ENCODE results near the gene NDP.
A peak's percentile ranks its signal among the peaks of the same experiment; 100 is the strongest.

NDP gene

GRCh38 chrX:43971966-43972961 is 926 bp downstream of the NDP start:
- H3K9me3 ChIP-seq (ENCODE audit: control insufficient read depth in 2 of 2, low read length in 2 of 2) = no peaks in the 10 kb centered on the region
- H3K4me1 ChIP-seq (ENCODE audit: control insufficient read depth, insufficient read depth, low read length) = peaks cover 8% of the 10 kb centered on the region
- peak overlapping the region; percentile 68 to 71 for H3K4me3 ChIP-seq (ENCODE audit: low read length in 2 of 2)
- H3K27ac ChIP-seq (ENCODE audit: low read length) = no peak overlapping the region
- no peaks in the 10 kb centered on the region for H3K36me3 ChIP-seq (ENCODE audit: control insufficient read depth in 2 of 2, insufficient read depth in 2 of 2, low read length in 2 of 2)
- peaks cover 0 to 43% of the 10 kb centered on the region in 2 donors for H3K27me3 ChIP-seq (ENCODE audit: control insufficient read depth in 1 of 2, insufficient read depth in 2 of 2, low read length in 2 of 2)
- no peak overlapping the region for H3K9ac ChIP-seq (ENCODE audit: low read length in 2 of 2)

- Histone ChIP-seq H3K27me3 (ENCODE audit: control insufficient read depth in 1 of 2, insufficient read depth in 2 of 2, low read length in 2 of 2) (peaks cover 0 to 43% of the 10 kb centered on the region in 2 donors), H3K4me3 (ENCODE audit: low read length in 2 of 2) (no peak overlapping the region), H3K27ac (ENCODE audit: low read length) (no peak overlapping the region), H3K9ac (ENCODE audit: low read length in 2 of 2) (no peak overlapping the region), H3K36me3 (ENCODE audit: control insufficient read depth in 2 of 2, insufficient read depth in 2 of 2, low read length in 2 of 2) (no peaks in the 10 kb centered on the region), H3K4me1 (ENCODE audit: control insufficient read depth, insufficient read depth, low read length) (peaks cover 8% of the 10 kb centered on the region), H3K9me3 (ENCODE audit: control insufficient read depth in 2 of 2, low read length in 2 of 2) (no peaks in the 10 kb centered on the region)
These were observed 2.7 kb downstream of the NDP start for GRCh38 chrX:43970528-43970927.

- Histone ChIP-seq H3K36me3 (ENCODE audit: control insufficient read depth in 2 of 2, insufficient read depth in 2 of 2, low read length in 2 of 2) (no peaks in the 10 kb centered on the region), H3K27me3 (ENCODE audit: control insufficient read depth in 1 of 2, insufficient read depth in 2 of 2, low read length in 2 of 2) (peaks cover 0 to 41% of the 10 kb centered on the region in 2 donors), H3K9ac (ENCODE audit: low read length in 2 of 2) (no peak overlapping the region), H3K4me3 (ENCODE audit: low read length in 2 of 2) (no peak overlapping the region), H3K4me1 (ENCODE audit: control insufficient read depth, insufficient read depth, low read length) (peaks cover 8% of the 10 kb centered on the region), H3K9me3 (ENCODE audit: control insufficient read depth in 2 of 2, low read length in 2 of 2) (no peaks in the 10 kb centered on the region), H3K27ac (ENCODE audit: low read length) (no peak overlapping the region)
These were observed 3.4 kb downstream of the NDP start for GRCh38 chrX:43969504-43970501.

GRCh38 chrX:43968359-43968781 is 4.8 kb downstream of the NDP start:
- Histone ChIP-seq H3K27ac (ENCODE audit: low read length) (no peak overlapping the region), H3K4me3 (ENCODE audit: low read length in 2 of 2) (no peak overlapping the region), H3K4me1 (ENCODE audit: control insufficient read depth, insufficient read depth, low read length) (peaks cover 6% of the 10 kb centered on the region), H3K27me3 (ENCODE audit: control insufficient read depth in 1 of 2, insufficient read depth in 2 of 2, low read length in 2 of 2) (peaks cover 0 to 39% of the 10 kb centered on the region in 2 donors), H3K36me3 (ENCODE audit: control insufficient read depth in 2 of 2, insufficient read depth in 2 of 2, low read length in 2 of 2) (no peaks in the 10 kb centered on the region), H3K9me3 (ENCODE audit: control insufficient read depth in 2 of 2, low read length in 2 of 2) (no peaks in the 10 kb centered on the region), H3K9ac (ENCODE audit: low read length in 2 of 2) (no peak overlapping the region)

GRCh38 chrX:43964936-43965335 is 8.3 kb downstream of the NDP start:
- Histone ChIP-seq H3K4me1 (ENCODE audit: control insufficient read depth, insufficient read depth, low read length) (no peaks in the 10 kb centered on the region), H3K9me3 (ENCODE audit: control insufficient read depth in 2 of 2, low read length in 2 of 2) (no peaks in the 10 kb centered on the region), H3K27ac (ENCODE audit: low read length) (no peak overlapping the region), H3K4me3 (ENCODE audit: low read length in 2 of 2) (no peak overlapping the region), H3K36me3 (ENCODE audit: control insufficient read depth in 2 of 2, insufficient read depth in 2 of 2, low read length in 2 of 2) (no peaks in the 10 kb centered on the region), H3K27me3 (ENCODE audit: control insufficient read depth in 1 of 2, insufficient read depth in 2 of 2, low read length in 2 of 2) (peaks cover 0 to 19% of the 10 kb centered on the region in 2 donors), H3K9ac (ENCODE audit: low read length in 2 of 2) (no peak overlapping the region)

- H3K27ac ChIP-seq (ENCODE audit: low read length) = no peak overlapping the region
- H3K4me1 ChIP-seq (ENCODE audit: control insufficient read depth, insufficient read depth, low read length) = no peaks in the 10 kb centered on the region
- H3K9me3 ChIP-seq (ENCODE audit: control insufficient read depth in 2 of 2, low read length in 2 of 2) = no peaks in the 10 kb centered on the region
- no peaks in the 10 kb centered on the region for H3K36me3 ChIP-seq (ENCODE audit: control insufficient read depth in 2 of 2, insufficient read depth in 2 of 2, low read length in 2 of 2)
- no peak overlapping the region for H3K4me3 ChIP-seq (ENCODE audit: low read length in 2 of 2)
- no peak overlapping the region for H3K9ac ChIP-seq (ENCODE audit: low read length in 2 of 2)
- H3K27me3 ChIP-seq (ENCODE audit: control insufficient read depth in 1 of 2, insufficient read depth in 2 of 2, low read length in 2 of 2) = peaks cover 0 to 21% of the 10 kb centered on the region in 2 donors
These were observed 9.5 kb downstream of the NDP start for GRCh38 chrX:43963726-43964125.

GRCh38 chrX:43962636-43963035 is 10.6 kb downstream of the NDP start:
- no peaks in the 10 kb centered on the region for H3K36me3 ChIP-seq (ENCODE audit: control insufficient read depth in 2 of 2, insufficient read depth in 2 of 2, low read length in 2 of 2)
- H3K9me3 ChIP-seq (ENCODE audit: control insufficient read depth in 2 of 2, low read length in 2 of 2) = no peaks in the 10 kb centered on the region
- no peak overlapping the region for H3K4me3 ChIP-seq (ENCODE audit: low read length in 2 of 2)
- no peak overlapping the region for H3K27ac ChIP-seq (ENCODE audit: low read length)
- H3K9ac ChIP-seq (ENCODE audit: low read length in 2 of 2) = no peak overlapping the region
- H3K27me3 ChIP-seq (ENCODE audit: control insufficient read depth in 1 of 2, insufficient read depth in 2 of 2, low read length in 2 of 2) = peaks cover 0 to 15% of the 10 kb centered on the region in 2 donors
- H3K4me1 ChIP-seq (ENCODE audit: control insufficient read depth, insufficient read depth, low read length) = no peaks in the 10 kb centered on the region

- no peaks in the 10 kb centered on the region for H3K4me1 ChIP-seq (ENCODE audit: control insufficient read depth, insufficient read depth, low read length)
- no peaks in the 10 kb centered on the region for H3K36me3 ChIP-seq (ENCODE audit: control insufficient read depth in 2 of 2, insufficient read depth in 2 of 2, low read length in 2 of 2)
- H3K27ac ChIP-seq (ENCODE audit: low read length) = no peak overlapping the region
- H3K9ac ChIP-seq (ENCODE audit: low read length in 2 of 2) = no peak overlapping the region
- no peak overlapping the region for H3K4me3 ChIP-seq (ENCODE audit: low read length in 2 of 2)
- H3K27me3 ChIP-seq (ENCODE audit: control insufficient read depth in 1 of 2, insufficient read depth in 2 of 2, low read length in 2 of 2) = peaks cover 0 to 15% of the 10 kb centered on the region in 2 donors
- no peaks in the 10 kb centered on the region for H3K9me3 ChIP-seq (ENCODE audit: control insufficient read depth in 2 of 2, low read length in 2 of 2)
These were observed 11.5 kb downstream of the NDP start for GRCh38 chrX:43961699-43962098.

GRCh38 chrX:43958529-43958928 is 14.7 kb downstream of the NDP start:
- Histone ChIP-seq H3K36me3 (ENCODE audit: control insufficient read depth in 2 of 2, insufficient read depth in 2 of 2, low read length in 2 of 2) (no peaks in the 10 kb centered on the region), H3K4me1 (ENCODE audit: control insufficient read depth, insufficient read depth, low read length) (no peaks in the 10 kb centered on the region)

GRCh38 chrX:43956034-43956433 is 17.2 kb downstream of the NDP start:
- Histone ChIP-seq H3K9ac (ENCODE audit: low read length in 2 of 2) (no peak overlapping the region), H3K27me3 (ENCODE audit: control insufficient read depth in 1 of 2, insufficient read depth in 2 of 2, low read length in 2 of 2) (peaks cover 0 to 18% of the 10 kb centered on the region in 2 donors), H3K4me1 (ENCODE audit: control insufficient read depth, insufficient read depth, low read length) (no peaks in the 10 kb centered on the region), H3K36me3 (ENCODE audit: control insufficient read depth in 2 of 2, insufficient read depth in 2 of 2, low read length in 2 of 2) (no peaks in the 10 kb centered on the region), H3K27ac (ENCODE audit: low read length) (no peak overlapping the region), H3K9me3 (ENCODE audit: control insufficient read depth in 2 of 2, low read length in 2 of 2) (no peaks in the 10 kb centered on the region), H3K4me3 (ENCODE audit: low read length in 2 of 2) (no peak overlapping the region)

More at GRCh38 chrX:43958529-43958928, 14.7 kb downstream of the NDP start:
- Histone ChIP-seq H3K9ac (ENCODE audit: low read length in 2 of 2) (no peak overlapping the region), H3K27ac (ENCODE audit: low read length) (no peak overlapping the region), H3K4me3 (ENCODE audit: low read length in 2 of 2) (no peak overlapping the region), H3K9me3 (ENCODE audit: control insufficient read depth in 2 of 2, low read length in 2 of 2) (no peaks in the 10 kb centered on the region), H3K27me3 (ENCODE audit: control insufficient read depth in 1 of 2, insufficient read depth in 2 of 2, low read length in 2 of 2) (peaks cover 0 to 14% of the 10 kb centered on the region in 2 donors)

All from stomach smooth muscle (tissue), 2 donors.